ENCODE data around the gene ZNF273. TPM values are rescaled to one million over a fixed set of nuclear protein-coding genes. Genes with fewer than 3 reads are reported as not detected.
"Not testable (repeated sequence)": the region's sequence is repeated elsewhere in the genome, so short reads cannot be mapped to it uniquely, and the experiment has no call there.

ZNF273 gene
- total and polyA plus RNA-seq, 2 experiments from 2014 or later: 4.2 to 6.8 TPM

DNA sequence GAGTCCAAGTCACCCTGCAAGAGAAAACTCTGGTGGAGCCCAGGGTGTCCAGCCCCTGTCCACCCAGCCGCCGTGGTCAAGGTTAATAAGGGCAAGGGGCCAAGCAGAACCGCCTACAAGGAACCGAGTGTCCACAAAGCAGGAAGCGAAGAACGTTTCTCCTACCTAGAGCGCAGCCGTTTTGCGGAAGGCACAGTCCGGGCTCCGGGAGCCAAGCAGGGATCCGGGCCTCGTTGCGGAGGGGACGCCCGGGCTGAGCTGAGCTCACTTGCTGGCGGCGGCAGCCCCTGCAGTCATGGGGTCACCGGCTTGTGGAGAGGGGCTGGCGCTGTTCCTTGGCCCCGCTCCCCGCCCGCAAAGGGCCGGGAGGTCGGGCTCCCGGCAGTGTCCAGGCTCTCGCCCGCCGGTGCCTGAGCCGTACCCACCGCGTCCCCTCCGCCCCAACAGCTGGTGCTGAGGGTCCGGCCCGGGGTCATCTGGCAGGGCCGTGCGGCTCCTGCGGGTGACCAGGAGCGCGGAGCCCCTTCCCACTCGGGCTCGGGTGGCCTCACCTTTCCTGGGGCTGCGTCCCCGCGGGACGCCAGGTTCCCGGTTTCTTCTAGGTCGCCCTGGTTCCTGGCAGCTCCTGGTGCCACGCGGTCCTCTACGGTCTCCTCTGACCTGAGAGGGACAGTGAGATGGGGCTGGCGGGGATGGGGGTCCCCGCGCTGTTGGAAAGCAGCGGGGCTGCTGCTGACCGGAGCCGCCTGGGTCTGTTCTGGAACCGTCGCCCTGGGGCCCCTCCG is 14.0 kb upstream of the ZNF273 start:
- DNase-seq (ENCODE audit: low read depth in 1 of 2, low spot score in 1 of 2): peak; percentile 34 to 44
- Histone ChIP-seq H3K4me1 (ENCODE audit: low read depth) (peaks cover 17% of the 10 kb centered on the region), H3K4me3 (peak overlapping the region; percentile 33), H3K27ac (no peak overlapping the region), H3K36me3 (no peaks in the 10 kb centered on the region), H3K9me3 (ENCODE audit: low read depth) (no peaks in the 10 kb centered on the region), H3K27me3 (peaks cover 88% of the 10 kb centered on the region)
- TF ChIP-seq, protein P1, sequence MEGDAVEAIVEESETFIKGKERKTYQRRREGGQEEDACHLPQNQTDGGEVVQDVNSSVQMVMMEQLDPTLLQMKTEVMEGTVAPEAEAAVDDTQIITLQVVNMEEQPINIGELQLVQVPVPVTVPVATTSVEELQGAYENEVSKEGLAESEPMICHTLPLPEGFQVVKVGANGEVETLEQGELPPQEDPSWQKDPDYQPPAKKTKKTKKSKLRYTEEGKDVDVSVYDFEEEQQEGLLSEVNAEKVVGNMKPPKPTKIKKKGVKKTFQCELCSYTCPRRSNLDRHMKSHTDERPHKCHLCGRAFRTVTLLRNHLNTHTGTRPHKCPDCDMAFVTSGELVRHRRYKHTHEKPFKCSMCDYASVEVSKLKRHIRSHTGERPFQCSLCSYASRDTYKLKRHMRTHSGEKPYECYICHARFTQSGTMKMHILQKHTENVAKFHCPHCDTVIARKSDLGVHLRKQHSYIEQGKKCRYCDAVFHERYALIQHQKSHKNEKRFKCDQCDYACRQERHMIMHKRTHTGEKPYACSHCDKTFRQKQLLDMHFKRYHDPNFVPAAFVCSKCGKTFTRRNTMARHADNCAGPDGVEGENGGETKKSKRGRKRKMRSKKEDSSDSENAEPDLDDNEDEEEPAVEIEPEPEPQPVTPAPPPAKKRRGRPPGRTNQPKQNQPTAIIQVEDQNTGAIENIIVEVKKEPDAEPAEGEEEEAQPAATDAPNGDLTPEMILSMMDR (IDR thresholded peaks at IDR 0.05; ENCODE audit: low read depth, low read length): no peak

DNA sequence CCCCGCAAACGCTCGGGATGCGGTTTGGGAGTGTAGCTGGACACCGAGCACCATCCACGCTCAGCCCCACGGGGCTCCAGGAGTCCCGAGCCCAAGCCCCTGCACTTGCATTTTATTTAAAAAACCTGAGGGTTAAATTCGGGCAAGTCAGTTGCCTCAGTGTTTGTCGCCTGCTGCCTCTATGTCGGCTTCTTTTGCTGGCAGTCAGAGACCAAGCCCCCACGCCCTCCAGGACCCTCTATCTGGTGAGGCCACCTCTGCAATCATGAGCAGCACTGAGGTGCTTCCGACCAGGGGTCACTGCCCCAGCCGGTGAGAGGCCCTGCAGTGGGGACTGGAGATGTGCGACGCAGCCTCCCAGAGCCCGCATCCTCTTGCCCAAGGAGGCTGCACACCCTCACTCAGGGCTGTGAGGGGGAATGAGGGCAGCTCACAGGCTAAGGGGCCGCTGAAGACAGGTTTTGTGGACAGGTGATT is 13.3 kb upstream of the ZNF273 start:
- H3K36me3 ChIP-seq: no peaks in the 10 kb centered on the region
- no peak overlapping the region for H3K27ac ChIP-seq
- peaks cover 89% of the 10 kb centered on the region for H3K27me3 ChIP-seq
- no peak for DNase-seq (ENCODE audit: low read depth in 1 of 2, low spot score in 1 of 2)
- no peaks in the 10 kb centered on the region for H3K9me3 ChIP-seq (ENCODE audit: low read depth)
- peaks cover 17% of the 10 kb centered on the region for H3K4me1 ChIP-seq (ENCODE audit: low read depth)
- peak overlapping the region; percentile 33 for H3K4me3 ChIP-seq
- TF ChIP-seq, protein P1 (IDR thresholded peaks at IDR 0.05; ENCODE audit: low read depth, low read length): no peak

DNA sequence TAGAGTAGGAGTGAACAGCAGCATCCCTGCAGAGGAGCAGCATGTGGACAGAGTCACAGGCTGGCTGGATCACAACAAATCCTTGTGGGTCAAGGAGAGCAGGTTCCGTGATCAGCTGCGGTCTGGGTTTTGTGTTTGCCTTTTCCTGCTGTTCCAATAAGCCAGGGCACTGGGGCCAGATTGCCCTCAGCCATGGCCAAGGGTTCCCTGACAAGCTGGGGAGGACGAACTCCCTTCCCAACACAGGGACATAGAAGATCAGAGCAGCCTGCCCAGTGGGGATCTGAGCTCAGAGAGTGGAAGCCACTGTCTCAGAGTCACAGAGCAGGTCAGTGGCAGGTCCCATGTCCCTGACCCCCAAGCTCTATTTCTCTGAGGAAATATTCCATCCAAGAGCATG is 12.8 kb upstream of the ZNF273 start:
- not testable (repeated sequence) for H3K4me3 ChIP-seq, H3K27ac ChIP-seq
- H3K27me3 ChIP-seq: peaks cover 83% of the 10 kb centered on the region

DNA sequence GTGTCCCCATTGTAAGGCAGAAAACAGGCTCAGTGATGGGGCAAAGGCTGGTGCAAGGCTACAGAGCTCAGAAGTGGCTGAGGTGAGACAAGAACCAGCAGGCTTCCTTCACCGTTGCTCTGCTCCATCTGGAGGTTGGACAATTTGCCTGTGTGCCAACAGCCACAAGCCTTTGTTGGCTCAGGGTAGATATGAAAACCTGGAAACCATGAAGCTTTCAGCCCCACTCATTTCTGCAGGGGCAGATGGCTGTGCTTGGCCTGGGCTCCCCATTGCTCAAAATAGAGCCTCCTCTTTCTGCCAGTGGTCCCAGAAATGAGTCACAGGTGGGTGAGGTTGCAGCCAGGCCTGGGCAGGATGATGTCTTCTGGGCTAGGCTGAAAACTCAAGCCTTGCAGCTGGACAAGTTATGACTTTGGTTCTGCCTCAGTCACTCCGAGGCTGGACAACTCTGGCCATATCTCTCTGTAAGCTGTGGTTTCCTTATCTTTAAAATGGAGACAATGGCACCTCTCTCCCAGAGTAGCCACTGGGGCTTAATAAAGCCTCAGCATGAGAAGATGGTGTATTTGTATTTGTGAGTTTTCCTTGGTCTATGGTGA is 12.2 kb upstream of the ZNF273 start:
- Histone ChIP-seq H3K4me1 (ENCODE audit: low read depth) (peaks cover 17% of the 10 kb centered on the region), H3K9me3 (ENCODE audit: low read depth) (no peaks in the 10 kb centered on the region), H3K27ac (no peak overlapping the region), H3K36me3 (no peaks in the 10 kb centered on the region), H3K4me3 (no peak overlapping the region), H3K27me3 (peaks cover 77% of the 10 kb centered on the region)
- no peak for DNase-seq (ENCODE audit: low read depth in 1 of 2, low spot score in 1 of 2)
- TF ChIP-seq, protein P1 (IDR thresholded peaks at IDR 0.05; ENCODE audit: low read depth, low read length): no peak

More for the DNA sequence above, 12.8 kb upstream of the ZNF273 start:
- DNase-seq (ENCODE audit: low read depth in 1 of 2, low spot score in 1 of 2); H3K36me3 ChIP-seq; H3K9me3 ChIP-seq (ENCODE audit: low read depth): not testable (repeated sequence)
- peaks cover 17% of the 10 kb centered on the region for H3K4me1 ChIP-seq (ENCODE audit: low read depth)

DNA sequence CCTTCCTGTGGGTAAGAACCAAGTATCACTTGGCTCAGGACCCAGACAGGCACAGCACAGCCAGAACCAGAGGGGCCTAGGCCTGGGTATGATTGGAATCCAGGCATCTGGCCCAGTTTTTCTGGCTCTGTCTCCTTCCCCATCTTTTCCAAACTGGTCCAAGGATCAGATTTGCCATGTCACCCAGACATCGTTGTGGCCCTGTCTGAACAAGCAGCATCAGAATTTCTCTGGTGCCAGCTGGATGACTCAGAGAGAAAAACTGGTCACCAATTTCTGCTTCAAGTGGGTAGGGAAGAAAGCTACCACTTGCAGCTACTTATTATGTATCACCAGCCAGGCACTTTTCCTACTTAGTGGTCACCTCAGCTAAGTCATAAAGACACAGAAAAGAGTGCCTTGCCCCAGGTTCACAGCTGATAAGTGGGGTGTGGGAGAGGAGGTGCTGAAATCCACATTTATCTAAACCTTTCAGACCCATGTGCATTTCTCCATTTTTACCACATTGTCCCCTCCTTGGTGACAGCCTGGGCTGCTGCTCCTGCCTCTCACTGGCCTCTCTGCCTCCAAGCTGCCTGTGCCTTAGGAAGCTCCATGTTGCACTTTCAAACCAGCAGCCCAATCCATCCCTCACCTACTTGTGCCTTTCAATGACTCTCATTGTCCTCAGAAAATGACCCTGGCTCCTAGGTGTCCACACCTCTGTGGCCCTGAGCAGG is 11.6 kb upstream of the ZNF273 start:
- H3K27ac ChIP-seq; H3K9me3 ChIP-seq (ENCODE audit: low read depth); DNase-seq (ENCODE audit: low read depth in 1 of 2, low spot score in 1 of 2); H3K4me3 ChIP-seq; H3K36me3 ChIP-seq: not testable (repeated sequence)
- Histone ChIP-seq H3K4me1 (ENCODE audit: low read depth) (peaks cover 17% of the 10 kb centered on the region), H3K27me3 (peaks cover 71% of the 10 kb centered on the region)

DNA sequence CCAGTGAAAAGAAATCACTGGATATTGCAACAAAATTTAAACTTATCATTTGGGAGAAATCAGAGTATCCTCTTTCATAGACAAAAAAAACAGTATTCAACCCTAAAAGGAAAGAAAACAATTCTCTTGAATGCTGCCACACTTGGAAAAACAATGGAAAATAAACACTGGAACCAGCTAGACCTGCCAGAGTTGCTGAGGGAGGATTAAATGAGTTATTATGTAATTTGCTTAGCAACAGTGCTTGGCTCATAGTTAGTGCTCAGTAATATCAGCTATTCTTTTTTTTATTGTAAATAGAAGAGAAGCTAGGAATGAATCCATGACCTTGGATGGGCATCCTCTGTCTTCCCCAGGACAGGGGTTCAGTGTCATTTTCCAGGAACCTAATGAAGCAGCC is 11.0 kb upstream of the ZNF273 start:
- Histone ChIP-seq H3K4me1 (ENCODE audit: low read depth) (peaks cover 17% of the 10 kb centered on the region), H3K4me3 (no peak overlapping the region), H3K27ac (no peak overlapping the region), H3K9me3 (ENCODE audit: low read depth) (no peaks in the 10 kb centered on the region), H3K36me3 (no peaks in the 10 kb centered on the region), H3K27me3 (peaks cover 67% of the 10 kb centered on the region)
- no peak for DNase-seq (ENCODE audit: low read depth in 1 of 2, low spot score in 1 of 2)
- TF ChIP-seq, protein P1 (IDR thresholded peaks at IDR 0.05; ENCODE audit: low read depth, low read length): no peak

All from cardiac muscle cell (in vitro differentiated cells and primary cell).